GM18951 (cell line): ENCODE data around the gene CMTR1.
"Not testable (repeated sequence)": the region's sequence is repeated elsewhere in the genome, so short reads cannot be mapped to it uniquely, and the experiment has no call there.

Experiments used
- POLR2A ChIP-seq: IDR thresholded peaks from 4 replicates; pipeline ENCODE4 v1.6.1; 2011; ENCODE audit warnings: mild to moderate bottlenecking; ENCODE audit not compliant: insufficient read length, insufficient read depth; ENCODE audit errors: extremely low read depth
- in situ Hi-C: fragments of 300-500 bp; cut with MboI; formaldehyde crosslinking; loops from one replicate; pipeline ENCODE4 v1.12.0; 2022; ENCODE audit warnings: low sequenced_read_pairs, mixed read lengths, inconsistent platforms; ENCODE audit not compliant: unreplicated experiment

Gene CMTR1, protein sequence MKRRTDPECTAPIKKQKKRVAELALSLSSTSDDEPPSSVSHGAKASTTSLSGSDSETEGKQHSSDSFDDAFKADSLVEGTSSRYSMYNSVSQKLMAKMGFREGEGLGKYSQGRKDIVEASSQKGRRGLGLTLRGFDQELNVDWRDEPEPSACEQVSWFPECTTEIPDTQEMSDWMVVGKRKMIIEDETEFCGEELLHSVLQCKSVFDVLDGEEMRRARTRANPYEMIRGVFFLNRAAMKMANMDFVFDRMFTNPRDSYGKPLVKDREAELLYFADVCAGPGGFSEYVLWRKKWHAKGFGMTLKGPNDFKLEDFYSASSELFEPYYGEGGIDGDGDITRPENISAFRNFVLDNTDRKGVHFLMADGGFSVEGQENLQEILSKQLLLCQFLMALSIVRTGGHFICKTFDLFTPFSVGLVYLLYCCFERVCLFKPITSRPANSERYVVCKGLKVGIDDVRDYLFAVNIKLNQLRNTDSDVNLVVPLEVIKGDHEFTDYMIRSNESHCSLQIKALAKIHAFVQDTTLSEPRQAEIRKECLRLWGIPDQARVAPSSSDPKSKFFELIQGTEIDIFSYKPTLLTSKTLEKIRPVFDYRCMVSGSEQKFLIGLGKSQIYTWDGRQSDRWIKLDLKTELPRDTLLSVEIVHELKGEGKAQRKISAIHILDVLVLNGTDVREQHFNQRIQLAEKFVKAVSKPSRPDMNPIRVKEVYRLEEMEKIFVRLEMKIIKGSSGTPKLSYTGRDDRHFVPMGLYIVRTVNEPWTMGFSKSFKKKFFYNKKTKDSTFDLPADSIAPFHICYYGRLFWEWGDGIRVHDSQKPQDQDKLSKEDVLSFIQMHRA

DNA sequence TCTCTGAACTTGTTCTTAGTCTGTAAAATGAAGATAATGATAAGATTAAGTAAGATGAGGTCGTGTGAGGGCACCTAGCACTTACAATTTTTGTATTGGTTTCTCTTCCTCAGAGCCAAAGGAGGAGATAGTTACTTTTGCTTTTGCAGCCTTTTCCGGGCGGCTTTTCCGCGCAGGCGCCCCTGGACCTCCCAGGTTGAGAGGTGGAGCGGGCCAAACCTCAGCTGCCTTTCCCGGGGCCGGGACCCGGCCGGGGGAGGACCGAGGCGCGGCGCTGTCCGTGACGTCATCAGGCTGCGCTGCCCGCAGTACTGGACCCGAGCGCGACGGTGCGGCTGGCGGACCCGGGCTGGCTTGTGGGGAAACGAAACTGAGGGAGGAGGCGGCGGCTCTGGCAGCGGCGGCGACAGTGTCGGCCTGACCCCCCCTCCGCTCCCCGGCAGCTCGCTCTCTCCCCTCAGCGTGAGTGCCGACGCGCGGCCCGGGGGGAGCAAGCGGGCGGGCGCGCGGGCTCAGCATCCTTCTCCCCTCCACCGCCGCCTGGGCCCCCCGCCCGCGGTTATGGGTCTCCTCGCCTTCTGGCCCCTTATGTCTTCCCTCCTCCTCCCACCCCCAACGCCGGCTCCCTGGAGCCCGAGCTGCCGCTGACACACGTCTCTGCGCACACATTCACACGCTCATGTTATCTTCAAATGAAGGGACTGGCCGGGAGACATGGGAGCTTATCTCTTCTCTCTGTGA lies at the start of gene CMTR1:
CMTR1 (plus strand) TSS at position 306 of the 741 bp plus-strand sequence. CDS start 2,409 bp downstream, outside the sequence.
- in situ Hi-C loops: no loop called here
- peak; percentile 75 for TF ChIP-seq POLR2A

GRCh38 chr6:37388578-37388977 lies 44.4 kb upstream of the CMTR1 start:
- in situ Hi-C loops: no loop called here
- TF ChIP-seq POLR2A: no peak

DNA sequence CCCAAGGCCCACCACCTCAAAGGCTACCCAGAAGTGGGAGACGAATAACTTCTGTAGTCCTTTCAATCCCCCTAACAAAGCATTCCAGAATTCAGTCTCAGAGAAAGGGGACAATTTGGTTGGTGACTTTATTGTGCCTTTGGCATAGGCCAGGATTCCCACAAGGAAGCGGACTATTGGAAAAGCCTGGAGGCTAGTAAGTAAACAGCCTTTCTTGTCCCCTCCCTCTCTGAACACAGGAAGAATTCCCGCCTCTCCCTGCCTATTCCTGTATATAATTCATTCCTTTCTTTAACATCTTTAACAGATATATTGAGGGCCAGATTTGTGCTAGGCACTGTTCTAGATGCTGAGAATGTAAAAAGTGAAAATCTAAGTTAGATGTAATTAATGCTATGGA lies 43.2 kb upstream of the CMTR1 start:
- in situ Hi-C loops: no loop called here
- TF ChIP-seq POLR2A: no peak

DNA sequence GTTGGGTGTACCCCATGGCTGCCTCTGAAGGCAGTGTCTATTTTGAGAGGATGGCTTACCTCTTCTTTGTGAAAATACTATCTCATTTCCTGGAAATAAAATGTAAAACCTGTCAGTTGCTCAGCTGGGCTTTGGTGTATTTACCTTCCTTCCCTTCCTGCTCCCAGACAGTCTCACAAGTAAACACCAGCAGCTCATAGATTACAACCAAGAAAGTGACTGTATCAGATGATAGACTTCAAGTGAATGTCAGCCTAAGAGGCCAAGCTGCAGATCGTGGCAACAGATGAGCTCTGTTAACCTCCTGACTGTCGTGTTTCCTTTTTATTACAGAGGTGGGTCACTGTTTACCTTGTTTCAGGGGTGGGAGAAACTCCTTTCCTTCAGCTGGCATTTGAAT lies 41.9 kb upstream of the CMTR1 start:
- TF ChIP-seq POLR2A: no peak
- in situ Hi-C loops: no loop called here

DNA sequence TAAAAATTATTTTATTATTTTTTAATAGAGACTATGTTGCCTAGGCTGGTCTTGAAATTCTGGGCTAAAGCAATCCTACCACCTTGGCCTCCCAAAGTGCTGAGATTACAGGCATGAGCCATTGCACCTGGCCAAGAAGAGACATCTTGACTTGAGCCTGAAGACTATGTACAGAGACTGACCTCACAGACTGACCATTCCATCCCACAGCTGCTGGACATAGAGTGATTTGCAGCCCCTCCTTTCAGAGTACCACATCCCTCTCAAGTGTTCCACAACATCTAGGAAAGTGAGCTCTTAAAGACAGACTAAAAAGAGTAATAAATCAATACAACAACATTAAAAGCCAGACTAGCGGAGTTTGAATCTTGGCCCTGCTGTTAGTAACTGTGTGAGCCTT lies 40.2 kb upstream of the CMTR1 start:
- TF ChIP-seq POLR2A: no peak
- in situ Hi-C loops: no loop called here

DNA sequence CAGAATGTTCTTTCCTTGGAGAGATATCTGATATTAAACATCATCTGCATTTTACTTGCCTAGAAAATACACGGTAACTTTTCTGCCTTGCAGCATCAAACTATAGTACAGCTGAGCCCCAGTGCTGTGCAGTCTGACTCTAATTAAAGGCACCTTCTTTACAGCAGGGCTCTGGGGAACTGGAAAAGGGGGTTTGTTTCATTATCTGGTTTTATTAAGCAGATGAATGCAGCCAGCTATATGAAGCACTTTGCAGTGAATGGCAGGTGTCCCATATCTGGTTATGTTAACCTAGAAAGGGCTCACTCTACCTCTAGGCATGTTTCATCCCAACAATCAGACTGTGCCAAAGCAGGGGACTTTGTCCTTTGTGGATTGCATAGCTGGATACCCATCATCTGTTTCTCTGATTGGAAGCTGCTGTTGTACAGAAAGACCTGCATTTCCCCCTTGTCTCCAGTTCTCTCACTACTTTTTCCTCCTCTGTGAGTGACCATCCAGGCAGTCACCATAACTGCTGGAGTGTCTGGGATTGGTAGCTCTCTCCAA lies 39.6 kb upstream of the CMTR1 start:
- in situ Hi-C loops: no loop called here
- no peak for TF ChIP-seq POLR2A

GRCh38 chr6:37396571-37397180 lies 36.3 kb upstream of the CMTR1 start:
- no peak for TF ChIP-seq POLR2A
- in situ Hi-C loops: no loop called here

DNA sequence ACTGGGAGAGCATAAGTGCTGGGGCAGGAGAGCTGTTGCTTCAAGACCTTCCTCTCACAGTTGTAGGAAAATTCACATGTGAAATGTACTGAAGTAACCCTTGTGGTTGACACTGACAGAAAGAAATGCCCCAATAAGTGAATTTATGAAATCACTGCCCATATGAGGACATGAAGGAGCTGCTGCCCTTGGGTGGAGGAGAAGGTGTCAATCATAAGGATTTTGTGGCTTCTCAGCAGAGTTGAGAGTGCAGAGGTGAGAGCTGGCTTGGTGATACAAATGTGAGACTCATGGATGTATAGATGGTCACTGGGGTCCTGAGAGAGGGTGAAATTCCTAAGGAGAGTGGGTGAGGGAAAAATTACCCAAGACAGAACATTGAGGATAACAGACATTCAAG lies 33.9 kb upstream of the CMTR1 start:
- in situ Hi-C loops: no loop called here
- TF ChIP-seq POLR2A: no peak

DNA sequence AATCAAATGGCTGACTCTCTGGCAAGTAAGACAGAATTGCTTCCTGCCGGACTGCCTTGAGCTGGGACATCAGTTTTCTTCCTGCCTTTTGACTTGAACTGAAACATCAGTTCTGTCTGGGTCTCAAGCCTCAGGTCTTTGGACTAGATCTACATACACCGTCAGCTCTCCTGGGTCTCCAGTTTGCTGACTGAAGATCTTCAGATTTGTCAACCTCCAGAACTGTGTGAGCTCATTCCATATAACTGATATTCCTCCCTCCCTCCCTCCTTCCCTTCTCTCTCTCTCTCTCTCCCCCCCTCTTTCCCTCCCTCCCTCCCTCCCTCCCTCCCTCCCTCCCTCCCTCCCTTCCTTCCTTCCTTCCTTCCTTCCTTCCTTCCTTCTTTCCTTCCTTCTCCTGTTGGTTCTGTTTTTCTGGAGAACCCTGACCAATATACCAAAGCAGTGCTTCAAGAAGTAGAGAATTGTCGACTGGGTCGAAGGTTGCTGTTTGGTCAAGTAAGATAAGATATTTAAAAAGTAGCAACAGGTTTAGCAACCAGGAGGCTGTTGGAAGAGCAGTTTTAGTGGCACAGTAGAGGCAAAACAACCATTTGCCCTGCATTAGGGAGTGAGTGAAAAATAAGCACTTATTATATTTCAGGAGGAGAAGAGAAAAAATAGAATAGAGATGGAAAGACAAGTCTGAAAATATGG lies 33.1 kb upstream of the CMTR1 start:
- in situ Hi-C loops: no loop called here
- TF ChIP-seq POLR2A: no peak

GRCh38 chr6:37401658-37402057 lies 31.4 kb upstream of the CMTR1 start:
- in situ Hi-C loops: not testable (repeated sequence)

GRCh38 chr6:37406726-37407341 lies 26.2 kb upstream of the CMTR1 start:
- no peak for TF ChIP-seq POLR2A
- in situ Hi-C loops: no loop called here

DNA sequence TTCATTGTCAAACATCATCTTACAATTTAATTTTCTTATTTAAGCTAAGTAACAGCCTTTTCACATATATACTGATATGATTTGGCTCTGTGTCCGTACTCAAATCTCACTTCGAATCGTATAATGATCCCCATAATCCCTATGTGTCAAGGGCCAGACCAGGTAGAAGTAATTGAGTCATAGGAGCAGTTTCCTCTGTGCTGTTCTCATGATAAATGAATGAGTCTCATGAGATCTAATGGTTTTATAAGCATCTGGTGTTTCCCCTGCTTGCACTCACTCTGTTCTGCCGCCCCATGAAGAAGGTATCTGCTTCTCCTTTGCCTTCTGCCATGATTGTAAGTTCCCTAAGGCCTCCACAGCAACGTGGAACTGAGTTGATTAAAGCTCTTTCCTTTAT lies 25.1 kb upstream of the CMTR1 start:
- no peak for TF ChIP-seq POLR2A
- in situ Hi-C loops: no loop called here

DNA sequence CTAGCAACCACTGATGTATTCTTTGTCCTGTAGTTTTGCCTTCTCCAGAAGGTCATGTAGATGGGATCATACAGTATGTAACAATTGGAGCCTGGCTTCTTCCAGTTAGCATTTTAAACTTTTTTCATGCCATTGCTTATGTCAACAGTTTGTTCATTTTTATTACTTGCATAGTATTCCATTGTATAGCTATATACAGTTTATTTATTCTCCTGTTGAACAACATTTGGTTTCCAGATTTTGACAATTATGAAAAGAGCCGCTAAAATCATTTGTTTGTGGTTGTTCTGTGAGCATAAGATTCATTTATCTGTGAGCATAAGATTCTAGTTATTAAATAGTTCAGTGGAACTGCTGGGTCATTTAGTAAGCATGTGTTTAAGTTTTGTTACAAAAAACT lies 23.5 kb upstream of the CMTR1 start:
- in situ Hi-C loops: no loop called here

More for the DNA sequence above, 23.5 kb upstream of the CMTR1 start:
- TF ChIP-seq POLR2A: no peak
